Upper lobe of left lung (tissue), 6 donors: ENCODE measurements around the gene ARHGAP26. TPM values are rescaled to one million over a fixed set of nuclear protein-coding genes. Genes with fewer than 3 reads are reported as not detected.

Source experiments
- ATAC-seq, 2 donors: fragments of 200-7000 bp; cut with Tn5 transposase; one replicate each; pipeline ENCODE4 v1.9.1; 2022; ENCODE audit warnings: mild to moderate bottlenecking in 2 of 2, moderate library complexity in 2 of 2; ENCODE audit not compliant: low FRiP score in 2 of 2
- DNase-seq, 2 donors: peaks; one replicate each; pipeline ENCODE4 v3.0.0-alpha.2; 2019 to 2020
- H3K27ac ChIP-seq, 4 donors: fragments of 200-600 bp; sonication (generic); one replicate each; pipeline ENCODE4 v1.5.1; 2016 to 2019
- H3K27me3 ChIP-seq, 4 donors: fragments of 200-600 bp; sonication (generic); one replicate each; pipeline ENCODE4 v1.5.1; 2017 to 2019
- H3K36me3 ChIP-seq, 4 donors: fragments of 200-600 bp; sonication (generic); one replicate each; pipeline ENCODE4 v1.5.1; 2016 to 2019
- H3K4me1 ChIP-seq, 4 donors: fragments of 200-600 bp; sonication (generic); one replicate each; pipeline ENCODE4 v1.5.1; 2018 to 2019
- H3K4me3 ChIP-seq, 4 donors: fragments of 200-600 bp; sonication (generic); one replicate each; pipeline ENCODE4 v1.5.1; 2017 to 2019; ENCODE audit warnings: mild to moderate bottlenecking in 2 of 4, moderate library complexity in 1 of 4
- H3K9me3 ChIP-seq, 4 donors: fragments of 200-600 bp; sonication (generic); one replicate each; pipeline ENCODE4 v1.5.1; 2018 to 2019
- CTCF ChIP-seq, 6 experiments: fragments of 450-650 bp in 4 of 6; fragments of 200-600 bp in 2 of 6; sonication (generic) in 2 of 6; IDR thresholded peaks; one replicate each; pipeline ENCODE4 v1.5.1; 2016 to 2019; ENCODE audit warnings: antibody characterized with exemption in 6 of 6
- EP300 ChIP-seq, 4 donors: sonication (generic); formaldehyde crosslinking; IDR thresholded peaks; one replicate each; pipeline ENCODE4 v1.5.1; 2017; ENCODE audit warnings: antibody characterized with exemption in 4 of 4, control low read depth in 2 of 4
- POLR2A ChIP-seq, 4 donors: fragments of 450-650 bp; IDR thresholded peaks; one replicate each; pipeline ENCODE4 v1.5.1; 2016 to 2017; ENCODE audit warnings: antibody characterized with exemption in 4 of 4, mild to moderate bottlenecking in 2 of 4
- POLR2AphosphoS5 ChIP-seq, 2 donors: sonication (generic); formaldehyde crosslinking; IDR thresholded peaks; one replicate each; pipeline ENCODE4 v1.5.1; 2017; ENCODE audit warnings: antibody characterized with exemption in 2 of 2
- WGBS, 2 donors: methylation state at CpG; one replicate each; pipeline ENCODE4 v1.1.5; 2017 to 2018; 5-methylcytosine and 5-hydroxymethylcytosine counted together
- total RNA-seq, 6 donors: library from RNA; depleted of rRNA in 4 of 6; stranded (reverse); fragments of >200 nt in 4 of 6; gene quantifications; one replicate each; pipeline versions ENCODE4 v1.1.0 to v1.2.1, GENCODE V29; 2016 to 2021
- donor health status: DM: no; HTN: no; CAD: no; lungs with moderate emphysema.
- donor health status: DM: no; HTN: yes; CAD: no; lungs with severe emphysema.

ARHGAP26 gene
- total RNA-seq, 6 donors from 2014 or later: 34.9 to 90.1 (median 38.9) TPM

- H3K27ac ChIP-seq: no peak overlapping the region
Measured at GRCh38 chr5:142819825-142820224, 49.6 kb downstream of the ARHGAP26 start.

GRCh38 chr5:142820447-142820846 lies 50.3 kb downstream of the ARHGAP26 start:
- ATAC-seq: no peak
- H3K36me3 ChIP-seq: no peaks in the 10 kb centered on the region
- no peak overlapping the region for H3K4me3 ChIP-seq
- H3K27ac ChIP-seq: no peak overlapping the region
- 93% methylated on average over 5 of the region's 5 CpGs for WGBS, 2 donors
- H3K27me3 ChIP-seq: no peaks in the 10 kb centered on the region
- no peak for DNase-seq
- TF ChIP-seq POLR2A (IDR thresholded peaks at IDR 0.05): no peak
- no peak for TF ChIP-seq POLR2AphosphoS5 (IDR thresholded peaks at IDR 0.05)
- TF ChIP-seq EP300 (IDR thresholded peaks at IDR 0.05): no peak
- no peak for TF ChIP-seq CTCF (IDR thresholded peaks at IDR 0.05)
- H3K9me3 ChIP-seq: no peaks in the 10 kb centered on the region
- H3K4me1 ChIP-seq: peaks cover 33 to 43% (median 34%) of the 10 kb centered on the region in 4 donors

More at GRCh38 chr5:142819825-142820224, 49.6 kb downstream of the ARHGAP26 start:
- Histone ChIP-seq H3K9me3 (no peaks in the 10 kb centered on the region), H3K36me3 (no peaks in the 10 kb centered on the region), H3K4me3 (no peak overlapping the region), H3K4me1 (peaks cover 33 to 44% (median 37%) of the 10 kb centered on the region in 4 donors), H3K27me3 (no peaks in the 10 kb centered on the region)
- DNase-seq: no peak
- WGBS, 2 donors: 51 to 56% methylated on average over 4 of the region's 4 CpGs
- no peak for TF ChIP-seq CTCF (IDR thresholded peaks at IDR 0.05)
- ATAC-seq: no peak

DNA sequence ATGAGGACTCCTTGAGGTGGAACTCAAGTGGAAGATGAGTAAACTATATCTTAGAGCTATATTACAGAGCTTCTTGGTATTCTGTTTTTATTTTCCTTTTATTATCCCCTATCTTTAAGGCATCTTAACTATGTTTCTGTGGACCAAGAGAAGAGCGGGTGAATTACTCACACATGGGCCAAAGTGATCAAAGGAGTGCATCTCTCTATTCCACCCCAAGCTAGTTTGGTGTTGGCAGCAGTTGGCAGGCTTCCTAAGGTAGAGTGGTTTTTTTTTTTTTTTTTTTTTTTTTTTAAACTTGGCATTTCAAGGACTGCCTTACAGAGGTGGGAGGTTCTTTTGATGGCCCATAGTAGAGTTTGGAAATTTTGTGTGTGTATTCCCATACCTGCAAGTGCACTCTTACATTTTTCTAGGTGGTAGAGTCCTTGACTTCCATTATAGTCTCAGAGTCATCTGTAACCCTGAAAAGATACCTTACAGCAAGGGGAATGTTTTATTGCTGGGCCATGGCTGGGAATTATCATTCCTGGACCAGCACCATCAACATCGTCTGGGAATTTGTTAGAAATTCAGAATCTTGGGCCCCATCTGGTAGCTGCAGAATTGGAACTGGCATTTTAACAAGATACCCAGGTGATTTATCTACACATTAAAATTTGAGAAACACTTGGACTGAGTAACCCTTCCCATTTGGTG lies 51.0 kb downstream of the ARHGAP26 start:
- ATAC-seq (no peak), DNase-seq (no peak)
- TF ChIP-seq EP300 (IDR thresholded peaks at IDR 0.05): no peak
- no peak for TF ChIP-seq POLR2A (IDR thresholded peaks at IDR 0.05)
- no peak for TF ChIP-seq CTCF (IDR thresholded peaks at IDR 0.05)
- no peak for TF ChIP-seq POLR2AphosphoS5 (IDR thresholded peaks at IDR 0.05)
- no peaks in the 10 kb centered on the region for H3K9me3 ChIP-seq
- H3K36me3 ChIP-seq: no peaks in the 10 kb centered on the region
- no peak overlapping the region for H3K4me3 ChIP-seq
- peaks cover 28 to 44% (median 32%) of the 10 kb centered on the region in 4 donors for H3K4me1 ChIP-seq
- H3K27me3 ChIP-seq: no peaks in the 10 kb centered on the region
- H3K27ac ChIP-seq: no peak overlapping the region
- WGBS, 2 donors: 89 to 96% methylated on average over 2 of the region's 2 CpGs

DNA sequence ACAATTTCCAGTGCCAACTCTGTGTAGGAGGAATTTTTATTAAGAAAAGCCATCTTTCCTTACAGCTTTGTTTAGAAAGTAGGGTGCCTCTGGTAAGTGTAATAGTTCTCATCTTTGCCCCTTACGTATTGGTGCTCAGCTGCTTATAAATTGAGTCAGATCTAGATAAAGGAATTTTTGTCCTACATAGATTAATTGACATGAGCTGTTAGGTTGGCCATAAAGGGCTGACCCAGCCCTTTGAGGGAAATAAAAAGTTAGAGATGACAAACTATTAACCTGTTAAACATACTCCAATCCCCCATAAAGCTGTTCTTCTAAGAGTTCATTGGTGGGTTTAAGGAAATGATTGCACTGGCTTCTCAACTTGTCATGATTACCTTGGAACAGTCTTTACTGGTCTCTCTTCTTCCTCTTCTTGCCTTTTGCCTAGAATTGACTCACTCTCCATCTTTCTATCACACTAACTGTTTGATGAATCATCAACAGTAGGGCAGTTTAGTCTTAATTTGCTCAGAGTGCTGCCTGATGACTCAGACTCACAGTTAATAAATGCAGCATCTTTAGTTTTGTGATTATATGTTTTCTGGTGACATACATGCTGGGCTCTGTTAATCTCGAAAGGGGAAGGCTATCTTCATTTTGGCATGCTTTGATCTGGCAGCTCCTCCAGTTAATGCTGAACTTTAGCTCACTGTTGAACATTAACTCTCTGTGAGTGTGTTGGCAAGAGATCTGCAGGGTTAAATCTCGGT lies 51.7 kb downstream of the ARHGAP26 start:
- Histone ChIP-seq H3K4me1 (peaks cover 28 to 44% (median 30%) of the 10 kb centered on the region in 4 donors), H3K9me3 (no peaks in the 10 kb centered on the region), H3K36me3 (no peaks in the 10 kb centered on the region), H3K27ac (no peak overlapping the region), H3K4me3 (no peak overlapping the region), H3K27me3 (no peaks in the 10 kb centered on the region)
- WGBS, 2 donors: 72 to 73% methylated on average over 3 of the region's 3 CpGs
- TF ChIP-seq EP300 (IDR thresholded peaks at IDR 0.05): no peak
- TF ChIP-seq POLR2AphosphoS5 (IDR thresholded peaks at IDR 0.05): no peak
- TF ChIP-seq POLR2A (IDR thresholded peaks at IDR 0.05): no peak
- no peak for DNase-seq
- ATAC-seq: peak in 1 of 2 donors; percentile 75

GRCh38 chr5:142823126-142823525 lies 52.9 kb downstream of the ARHGAP26 start:
- no peak for DNase-seq
- 94 to 100% methylated on average over 2 of the region's 2 CpGs for WGBS, 2 donors
- no peaks in the 10 kb centered on the region for H3K36me3 ChIP-seq
- H3K4me3 ChIP-seq: no peak overlapping the region
- peaks cover 24 to 38% (median 27%) of the 10 kb centered on the region in 4 donors for H3K4me1 ChIP-seq
- no peaks in the 10 kb centered on the region for H3K27me3 ChIP-seq
- H3K27ac ChIP-seq: no peak overlapping the region
- TF ChIP-seq POLR2A (IDR thresholded peaks at IDR 0.05) (no peak), POLR2AphosphoS5 (IDR thresholded peaks at IDR 0.05) (no peak), EP300 (IDR thresholded peaks at IDR 0.05) (no peak), CTCF (IDR thresholded peaks at IDR 0.05) (no peak)
- ATAC-seq: peak in 1 of 2 donors; percentile 15
- no peaks in the 10 kb centered on the region for H3K9me3 ChIP-seq
